SK-N-SH treated with all-trans-retinoic acid at 6 μM for 48 hours (cell line): ENCODE results near the gene PFKP.

Source experiments
- ATAC-seq: fragments of 200-7000 bp; cut with Tn5 transposase; 3 replicates; pipeline ENCODE4 v1.9.1; 2020; ENCODE audit warnings: mild to moderate bottlenecking, moderate library complexity
- ARNTL ChIP-seq: fragments of 450-650 bp; formaldehyde crosslinking; IDR thresholded peaks from 2 replicates; pipeline ENCODE4 v1.5.0; 2020; ENCODE audit warnings: low read depth, mild to moderate bottlenecking, moderate library complexity, borderline replicate concordance
- BACH2 ChIP-seq: fragments of 250-450 bp; sonication (Bioruptor Pico); IDR thresholded peaks from 2 replicates; pipeline ENCODE4 v1.9.0; 2021; ENCODE audit warnings: mild to moderate bottlenecking, borderline replicate concordance
- CSDC2 ChIP-seq: fragments of 250-450 bp; sonication (Bioruptor Pico); IDR thresholded peaks from 2 replicates; pipeline ENCODE4 v1.5.0; 2020; ENCODE audit warnings: mild to moderate bottlenecking, moderate library complexity
- ESRRG ChIP-seq: fragments of 250-450 bp; sonication (Bioruptor Pico); IDR thresholded peaks from 2 replicates; pipeline ENCODE4 v1.6.1; 2021; ENCODE audit warnings: mild to moderate bottlenecking
- GLIS3 ChIP-seq: fragments of 250-450 bp; sonication (Bioruptor Pico); IDR thresholded peaks from 2 replicates; pipeline ENCODE4 v1.5.0; 2020; ENCODE audit warnings: mild to moderate bottlenecking, moderate library complexity
- ISL1 ChIP-seq: fragments of 250-450 bp; sonication (Bioruptor Pico); IDR thresholded peaks from 2 replicates; pipeline ENCODE4 v2.1.2; 2022; ENCODE audit warnings: mild to moderate bottlenecking, moderate library complexity
- OSR1 ChIP-seq: fragments of 250-450 bp; sonication (Bioruptor Pico); IDR thresholded peaks from 2 replicates; pipeline ENCODE4 v1.8.0; 2022; ENCODE audit warnings: moderate library complexity, mild to moderate bottlenecking, inconsistent platforms
- PATZ1 ChIP-seq: fragments of 250-450 bp; sonication (Bioruptor Pico); IDR thresholded peaks from 2 replicates; pipeline ENCODE4 v1.8.0; 2020; ENCODE audit warnings: mild to moderate bottlenecking, moderate library complexity, borderline replicate concordance
- POU6F1 ChIP-seq: fragments of 250-450 bp; sonication (Bioruptor Pico); IDR thresholded peaks from 2 replicates; pipeline ENCODE4 v1.8.0; 2021; ENCODE audit warnings: low read depth, mild to moderate bottlenecking, moderate library complexity, borderline replicate concordance
- PPARA ChIP-seq: fragments of 250-450 bp; sonication (Bioruptor Pico); IDR thresholded peaks from 2 replicates; pipeline ENCODE4 v1.5.0; 2020; ENCODE audit warnings: mild to moderate bottlenecking, borderline replicate concordance
- SNAI2 ChIP-seq: fragments of 250-450 bp; sonication (Bioruptor Pico); IDR thresholded peaks from 2 replicates; pipeline ENCODE4 v1.5.0; 2020; ENCODE audit warnings: mild to moderate bottlenecking, moderate library complexity
- TCF4 ChIP-seq: fragments of 250-450 bp; sonication (Bioruptor Pico); IDR thresholded peaks from 2 replicates; pipeline ENCODE4 v1.8.0; 2021; ENCODE audit warnings: mild to moderate bottlenecking, moderate library complexity, borderline replicate concordance
- TSHZ2 ChIP-seq: fragments of 250-450 bp; sonication (Bioruptor Pico); IDR thresholded peaks from 2 replicates; pipeline ENCODE4 v1.5.0; 2020; ENCODE audit warnings: mild to moderate bottlenecking, moderate library complexity
- ZC3H10 ChIP-seq: fragments of 250-450 bp; sonication (Bioruptor Pico); IDR thresholded peaks from 2 replicates; pipeline ENCODE4 v1.5.1; 2021; ENCODE audit warnings: mild to moderate bottlenecking, moderate library complexity
- ZFP3 ChIP-seq: fragments of 250-450 bp; sonication (Bioruptor Pico); IDR thresholded peaks from 2 replicates; pipeline ENCODE4 v1.5.0; 2020; ENCODE audit warnings: mild to moderate bottlenecking, moderate library complexity
- ZFP30 ChIP-seq: fragments of 450-650 bp; formaldehyde crosslinking; IDR thresholded peaks from 2 replicates; pipeline ENCODE4 v1.5.0; 2022; ENCODE audit warnings: mild to moderate bottlenecking, moderate library complexity
- ZNF565 ChIP-seq: fragments of 450-650 bp; formaldehyde crosslinking; conservative IDR thresholded peaks from 2 replicates; pipeline ENCODE4 v1.5.0; 2020; ENCODE audit warnings: low read depth, mild to moderate bottlenecking, moderate library complexity
- ZNF70 ChIP-seq: fragments of 450-650 bp; formaldehyde crosslinking; IDR thresholded peaks from 2 replicates; pipeline ENCODE4 v1.5.0; 2020; ENCODE audit warnings: mild to moderate bottlenecking, moderate library complexity
- TF ChIP-seq, protein P1 (sequence below): fragments of 250-450 bp; sonication (Bioruptor Pico); IDR thresholded peaks from 2 replicates; pipeline ENCODE4 v1.5.1; 2021; ENCODE audit warnings: mild to moderate bottlenecking, moderate library complexity
- TF ChIP-seq, protein P2 (sequence below): fragments of 250-450 bp; sonication (Bioruptor Pico); IDR thresholded peaks from 2 replicates; pipeline ENCODE4 v1.5.1; 2020; ENCODE audit warnings: low read depth, mild to moderate bottlenecking, moderate library complexity

PFKP gene

GRCh38 chr10:3172446-3173170, 105.3 kb downstream of the PFKP start, which contains the start of gene PITRM1 (continued):
- no peak for TF ChIP-seq POU6F1
- TF ChIP-seq PATZ1 = no peak
- TF ChIP-seq ZFP30 (CRISPR knock-in tag) = no peak
- no peak for TF ChIP-seq TCF4 (CRISPR knock-in tag)
- TF ChIP-seq ISL1 (CRISPR knock-in tag) = no peak
- TF ChIP-seq ZC3H10 (CRISPR knock-in tag) = no peak

DNA sequence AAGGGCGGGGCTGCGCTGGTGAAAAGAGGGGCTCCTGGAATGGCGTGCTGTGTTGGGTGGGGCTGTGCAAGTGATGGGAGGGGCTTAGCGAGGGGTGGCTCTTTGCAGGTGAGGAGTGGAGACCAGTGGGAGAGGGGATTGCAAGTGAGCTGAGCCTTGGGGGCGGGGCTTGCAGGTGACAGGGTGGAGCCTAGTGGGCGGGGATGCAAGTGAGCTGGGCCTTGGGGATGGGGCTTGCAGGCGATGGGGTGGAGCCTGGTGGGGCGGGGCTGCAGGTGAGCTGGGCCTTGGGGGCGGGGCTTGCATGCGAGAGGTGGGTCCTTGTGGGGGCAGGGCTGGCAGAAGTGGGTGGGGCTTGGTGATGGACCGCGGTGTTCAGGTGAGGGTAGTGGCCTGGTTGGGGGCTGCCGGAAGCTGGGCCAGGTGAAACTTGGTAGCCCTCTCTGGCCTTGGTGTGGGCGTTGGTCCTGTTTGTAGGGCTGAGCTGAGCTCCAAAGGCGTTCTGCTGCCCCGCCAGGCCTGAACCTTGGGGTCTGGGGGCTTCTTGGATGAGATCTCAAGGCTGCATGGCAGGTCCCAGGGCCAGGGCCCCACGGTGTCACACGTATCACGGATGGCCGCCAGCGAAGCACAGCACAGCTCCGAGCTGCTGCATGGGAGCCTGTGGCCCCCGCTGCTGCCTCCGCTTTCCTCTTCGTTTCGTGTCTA, 106.0 kb downstream of the PFKP start:
- no peak for ATAC-seq

GRCh38 chr10:3178042-3178441, 110.7 kb downstream of the PFKP start:
- ATAC-seq = no peak

More for the DNA sequence above, 106.0 kb downstream of the PFKP start:
- TF ChIP-seq PPARA (CRISPR knock-in tag) (no peak), CSDC2 (CRISPR knock-in tag) (no peak), SNAI2 (CRISPR knock-in tag) (no peak), ESRRG (no peak)
- TF ChIP-seq, all 23 proteins: peak for 0

More at GRCh38 chr10:3178042-3178441, 110.7 kb downstream of the PFKP start:
- TF ChIP-seq, protein P1, sequence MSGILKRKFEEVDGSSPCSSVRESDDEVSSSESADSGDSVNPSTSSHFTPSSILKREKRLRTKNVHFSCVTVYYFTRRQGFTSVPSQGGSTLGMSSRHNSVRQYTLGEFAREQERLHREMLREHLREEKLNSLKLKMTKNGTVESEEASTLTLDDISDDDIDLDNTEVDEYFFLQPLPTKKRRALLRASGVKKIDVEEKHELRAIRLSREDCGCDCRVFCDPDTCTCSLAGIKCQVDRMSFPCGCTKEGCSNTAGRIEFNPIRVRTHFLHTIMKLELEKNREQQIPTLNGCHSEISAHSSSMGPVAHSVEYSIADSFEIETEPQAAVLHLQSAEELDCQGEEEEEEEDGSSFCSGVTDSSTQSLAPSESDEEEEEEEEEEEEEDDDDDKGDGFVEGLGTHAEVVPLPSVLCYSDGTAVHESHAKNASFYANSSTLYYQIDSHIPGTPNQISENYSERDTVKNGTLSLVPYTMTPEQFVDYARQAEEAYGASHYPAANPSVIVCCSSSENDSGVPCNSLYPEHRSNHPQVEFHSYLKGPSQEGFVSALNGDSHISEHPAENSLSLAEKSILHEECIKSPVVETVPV (CRISPR knock-in tag) = no peak
- TF ChIP-seq TCF4 (CRISPR knock-in tag) (no peak), CSDC2 (CRISPR knock-in tag) (no peak), ZFP30 (CRISPR knock-in tag) (no peak), ZNF565 (CRISPR knock-in tag) (no peak), PPARA (CRISPR knock-in tag) (no peak), BACH2 (CRISPR knock-in tag) (no peak), OSR1 (CRISPR knock-in tag) (no peak), PATZ1 (no peak), ZFP3 (CRISPR knock-in tag) (no peak), ESRRG (no peak), GLIS3 (CRISPR knock-in tag) (no peak), ARNTL (CRISPR knock-in tag) (no peak), TSHZ2 (CRISPR knock-in tag) (no peak), POU6F1 (no peak), ISL1 (CRISPR knock-in tag) (no peak), ZC3H10 (CRISPR knock-in tag) (no peak), ZNF70 (CRISPR knock-in tag) (no peak)
- TF ChIP-seq, protein P2, sequence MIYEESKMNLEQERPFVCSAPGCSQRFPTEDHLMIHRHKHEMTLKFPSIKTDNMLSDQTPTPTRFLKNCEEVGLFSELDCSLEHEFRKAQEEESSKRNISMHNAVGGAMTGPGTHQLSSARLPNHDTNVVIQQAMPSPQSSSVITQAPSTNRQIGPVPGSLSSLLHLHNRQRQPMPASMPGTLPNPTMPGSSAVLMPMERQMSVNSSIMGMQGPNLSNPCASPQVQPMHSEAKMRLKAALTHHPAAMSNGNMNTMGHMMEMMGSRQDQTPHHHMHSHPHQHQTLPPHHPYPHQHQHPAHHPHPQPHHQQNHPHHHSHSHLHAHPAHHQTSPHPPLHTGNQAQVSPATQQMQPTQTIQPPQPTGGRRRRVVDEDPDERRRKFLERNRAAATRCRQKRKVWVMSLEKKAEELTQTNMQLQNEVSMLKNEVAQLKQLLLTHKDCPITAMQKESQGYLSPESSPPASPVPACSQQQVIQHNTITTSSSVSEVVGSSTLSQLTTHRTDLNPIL (CRISPR knock-in tag) = no peak
